HepG2 (cell line): ENCODE results near the gene NCOA5. TPM values are rescaled to one million over a fixed set of nuclear protein-coding genes. Genes with fewer than 3 reads are reported as not detected.

Source experiments
- AKNA ChIP-seq: sonication (generic); formaldehyde crosslinking; IDR thresholded peaks from 2 replicates; pipeline ENCODE4 v1.4.0; 2020; ENCODE audit warnings: missing genetic modification reagents, borderline replicate concordance
- DZIP1 ChIP-seq: sonication (generic); formaldehyde crosslinking; IDR thresholded peaks from 2 replicates; pipeline ENCODE4 v1.5.0; 2020; ENCODE audit warnings: mild to moderate bottlenecking, missing genetic modification reagents
- GATA4 ChIP-seq: sonication (generic); IDR thresholded peaks from 2 replicates; pipeline ENCODE4 v1.6.1; 2016; ENCODE audit warnings: antibody characterized with exemption, low read depth, borderline replicate concordance
- HIC2 ChIP-seq: sonication (generic); formaldehyde crosslinking; IDR thresholded peaks from 2 replicates; pipeline ENCODE4 v1.9.0; 2022; ENCODE audit warnings: low read depth, missing genetic modification reagents
- HNRNPUL1 ChIP-seq: fragments of 200-400 bp; formaldehyde crosslinking; IDR thresholded peaks from 2 replicates; pipeline ENCODE4 v1.6.1; 2017; ENCODE audit warnings: low read depth, mild to moderate bottlenecking, low read length, moderate library complexity
- KDM1A ChIP-seq: IDR thresholded peaks from 2 replicates; pipeline ENCODE4 v1.6.1; 2016; ENCODE audit warnings: missing compliant biosample characterization
- NONO ChIP-seq, 2 experiments: fragments of 450-650 bp in 1 of 2; sonication (generic) in 1 of 2; formaldehyde crosslinking in 1 of 2; IDR thresholded peaks in 1 of 2; conservative IDR thresholded peaks in 1 of 2; 2 replicates each; pipeline versions ENCODE4 v1.6.1 to v1.8.0; 2017 to 2022; ENCODE audit warnings: mild to moderate bottlenecking in 1 of 2, missing genetic modification reagents in 1 of 2, moderate library complexity in 1 of 2
- SP4 ChIP-seq: sonication (generic); formaldehyde crosslinking; IDR thresholded peaks from 2 replicates; pipeline ENCODE4 v1.8.1; 2023; ENCODE audit warnings: mild to moderate bottlenecking, missing genetic modification reagents
- ZBTB10 ChIP-seq: sonication (generic); formaldehyde crosslinking; IDR thresholded peaks from 2 replicates; pipeline ENCODE4 v1.4.0; 2020; ENCODE audit warnings: missing genetic modification reagents, borderline replicate concordance
- ZFY ChIP-seq: sonication (generic); formaldehyde crosslinking; IDR thresholded peaks from 2 replicates; pipeline ENCODE4 v1.4.0; 2020; ENCODE audit warnings: missing genetic modification reagents
- ZNF12 ChIP-seq: sonication (generic); formaldehyde crosslinking; IDR thresholded peaks from 2 replicates; pipeline ENCODE4 v1.5.0; 2020; ENCODE audit warnings: missing genetic modification reagents
- ZNF224 ChIP-seq: sonication (generic); formaldehyde crosslinking; IDR thresholded peaks from 2 replicates; pipeline ENCODE4 v1.5.0; 2020; ENCODE audit warnings: mild to moderate bottlenecking, missing genetic modification reagents
- ZNF292 ChIP-seq: sonication (generic); formaldehyde crosslinking; IDR thresholded peaks from 2 replicates; pipeline ENCODE4 v1.8.1; 2022; ENCODE audit warnings: mild to moderate bottlenecking, low read depth, missing genetic modification reagents, borderline replicate concordance
- ZNF354B ChIP-seq: sonication (generic); formaldehyde crosslinking; IDR thresholded peaks from 2 replicates; pipeline ENCODE4 v1.8.0; 2022; ENCODE audit warnings: mild to moderate bottlenecking, missing genetic modification reagents
- ZSCAN29 ChIP-seq: sonication (generic); formaldehyde crosslinking; conservative IDR thresholded peaks from 2 replicates; pipeline ENCODE4 v1.4.0; 2020; ENCODE audit warnings: mild to moderate bottlenecking, missing genetic modification reagents
- polyA plus RNA-seq, 8 experiments: library from polyadenylated mRNA; depleted of rRNA in 3 of 8; stranded (reverse) in 7 of 8; unstranded in 1 of 8; fragments of >200 nt; fragmentation: Illumina TruSeq in 4 of 8; extraction: Trizol in 4 of 8; gene quantifications; 2 replicates each; pipeline versions ENCODE4 v1.2.1 to v1.2.3, GENCODE V29; 2011 to 2016; ENCODE audit warnings: low read depth in 4 of 8, missing spikeins in 1 of 8, mixed read lengths in 1 of 8; ENCODE audit not compliant: insufficient read depth in 1 of 8
- total RNA-seq, 5 experiments: library from RNA; depleted of rRNA; stranded (reverse); fragments of >200 nt; fragmentation: Illumina TruSeq; extraction: Trizol; gene quantifications; 2 replicates each; pipeline ENCODE4 v1.2.3, GENCODE V29; 2016; ENCODE audit warnings: low read depth in 1 of 5

NCOA5 gene
- total and polyA plus RNA-seq, 2 of the 13 experiments (the other 11 are each of a cell fraction or from before 2014, with no cell fraction given): 16.5 to 28.4 TPM

- no peak for TF ChIP-seq ZNF354B (CRISPR knock-in tag)
- no peak for TF ChIP-seq ZBTB10 (CRISPR knock-in tag)
- TF ChIP-seq SP4: peak; percentile 59; the same call in 1 of the 2 replicates
- no peak for TF ChIP-seq HNRNPUL1
- TF ChIP-seq ZFY (CRISPR knock-in tag): peak; percentile 68
- TF ChIP-seq HIC2 (CRISPR knock-in tag): no peak
- TF ChIP-seq ZSCAN29 (CRISPR knock-in tag): no peak
- no peak for TF ChIP-seq GATA4
- TF ChIP-seq AKNA (CRISPR knock-in tag): no peak
- TF ChIP-seq ZNF292: no peak
- TF ChIP-seq KDM1A: no peak
- TF ChIP-seq NONO (IDR thresholded peaks at IDR 0.05): no peak
- peak; percentile 20; the same call in 1 of the 2 replicates for TF ChIP-seq NONO (CRISPR knock-in tag; conservative IDR thresholded peaks at IDR 0.05)
- TF ChIP-seq DZIP1 (CRISPR knock-in tag): no peak
- TF ChIP-seq ZNF224 (CRISPR knock-in tag): no peak
- no peak for TF ChIP-seq ZNF12 (CRISPR knock-in tag)
Measured at GRCh38 chr20:46117704-46118467, 28.1 kb upstream of the NCOA5 start, which contains the start of gene CD40 (continued).
